ENCODE results near the gene SMG6. TPM values are rescaled to one million over a fixed set of nuclear protein-coding genes. Genes with fewer than 3 reads are reported as not detected.

SMG6 gene
- total and polyA plus RNA-seq, 2 of the 4 experiments (the other 2 are of a cell fraction): 16.3 to 30.3 TPM

GRCh38 chr17:2093349-2093748 is 210.2 kb downstream of the SMG6 start:
- no peak overlapping the region for H3K4me3 ChIP-seq (ENCODE audit: insufficient read depth, low read depth, low read length)
- peaks cover 18% of the 10 kb centered on the region for H3K4me1 ChIP-seq (ENCODE audit: control insufficient read depth, insufficient read depth, low read length)
- TF ChIP-seq, protein P1, sequence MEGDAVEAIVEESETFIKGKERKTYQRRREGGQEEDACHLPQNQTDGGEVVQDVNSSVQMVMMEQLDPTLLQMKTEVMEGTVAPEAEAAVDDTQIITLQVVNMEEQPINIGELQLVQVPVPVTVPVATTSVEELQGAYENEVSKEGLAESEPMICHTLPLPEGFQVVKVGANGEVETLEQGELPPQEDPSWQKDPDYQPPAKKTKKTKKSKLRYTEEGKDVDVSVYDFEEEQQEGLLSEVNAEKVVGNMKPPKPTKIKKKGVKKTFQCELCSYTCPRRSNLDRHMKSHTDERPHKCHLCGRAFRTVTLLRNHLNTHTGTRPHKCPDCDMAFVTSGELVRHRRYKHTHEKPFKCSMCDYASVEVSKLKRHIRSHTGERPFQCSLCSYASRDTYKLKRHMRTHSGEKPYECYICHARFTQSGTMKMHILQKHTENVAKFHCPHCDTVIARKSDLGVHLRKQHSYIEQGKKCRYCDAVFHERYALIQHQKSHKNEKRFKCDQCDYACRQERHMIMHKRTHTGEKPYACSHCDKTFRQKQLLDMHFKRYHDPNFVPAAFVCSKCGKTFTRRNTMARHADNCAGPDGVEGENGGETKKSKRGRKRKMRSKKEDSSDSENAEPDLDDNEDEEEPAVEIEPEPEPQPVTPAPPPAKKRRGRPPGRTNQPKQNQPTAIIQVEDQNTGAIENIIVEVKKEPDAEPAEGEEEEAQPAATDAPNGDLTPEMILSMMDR (conservative IDR thresholded peaks at IDR 0.05; ENCODE audit: low read depth, low read length): no peak
- TF ChIP-seq BHLHE40 (IDR thresholded peaks at IDR 0.05; ENCODE audit: low read depth, low read length): no peak
- POLR2A ChIA-PET (ENCODE audit: unreplicated experiment): interaction anchor here (0.6 kb wide), 2 partner anchors 10 to 12 kb away, joined by 3 read pairs; no protein-coding TSS in a partner anchor
- H3K4ac ChIP-seq (ENCODE audit: low read depth, low read length): no peak overlapping the region
- H3K9ac ChIP-seq (ENCODE audit: low read depth, low read length): no peak overlapping the region
- no peak overlapping the region for H3K18ac ChIP-seq (ENCODE audit: low read depth, low read length)
- H2BK20ac ChIP-seq (ENCODE audit: low read depth, low read length): no peak overlapping the region
- no peaks in the 10 kb centered on the region for H3K27me3 ChIP-seq (ENCODE audit: control insufficient read depth, insufficient read depth, low read length)
- no peak overlapping the region for H3K56ac ChIP-seq (ENCODE audit: extremely low read depth, insufficient read depth, low read length)
- no peak overlapping the region for H3K23ac ChIP-seq (ENCODE audit: low read depth, low read length)
- BruUV-seq (replicated peaks): no TSS peak
- CTCF ChIA-PET: interaction anchor here (2.7 kb wide), 1 partner anchor 151 kb away, joined by 22 read pairs; no protein-coding TSS in a partner anchor
- H4K20me1 ChIP-seq (ENCODE audit: insufficient read depth, low read length): no peaks in the 10 kb centered on the region; the same call in 1 of the 2 replicates
- no peak overlapping the region for H3K4me2 ChIP-seq (ENCODE audit: low read depth, low read length)
- in situ Hi-C loops (cut with MboI; ENCODE audit: low sequenced_read_pairs) (no loop called here), intact Hi-C loops (cut with micrococcal nuclease) (no loop called here), dilution Hi-C loops (cut with HindIII; ENCODE audit: low sequenced_read_pairs, unreplicated experiment) (no loop called here)
- H4K91ac ChIP-seq (ENCODE audit: insufficient read depth, low read depth, low read length): no peak overlapping the region
- DNase-seq: no peak
- no peak overlapping the region for H3K14ac ChIP-seq (replicated peaks; ENCODE audit: low read depth, low read length)
- no peak overlapping the region for H4K8ac ChIP-seq (ENCODE audit: low read depth in 2 of 2, low read length in 2 of 2)
- WGBS, 2 experiments (ENCODE audit: extremely low coverage in 2 of 2, insufficient read length in 1 of 2): 100% methylated on average over 1 of the region's 5 CpGs; no CpG with 5 or more reads in 1 of the 2 experiments
- no peak overlapping the region for H2AFZ ChIP-seq (replicated peaks; ENCODE audit: low read length, poor library complexity)
- no peak overlapping the region for H2BK120ac ChIP-seq (ENCODE audit: low read depth, low read length)
- H3K36me3 ChIP-seq (ENCODE audit: control insufficient read depth, insufficient read depth, low read length): no peaks in the 10 kb centered on the region; the same call in 1 of the 2 replicates
- no peak overlapping the region for H4K5ac ChIP-seq (ENCODE audit: low read depth, low read length)
- H2AK5ac ChIP-seq (ENCODE audit: low read depth, low read length): no peak overlapping the region
- no peak overlapping the region for H2BK15ac ChIP-seq (ENCODE audit: low read depth, low read length)
- ATAC-seq (ENCODE audit: low read depth): no peak
- no peaks in the 10 kb centered on the region for H3K9me3 ChIP-seq (ENCODE audit: control insufficient read depth, insufficient read depth, low read length)
- H3K27ac ChIP-seq (ENCODE audit: insufficient read depth, low read length): no peak overlapping the region
- no peak overlapping the region for H2AK9ac ChIP-seq (replicated peaks; ENCODE audit: low read depth, low read length, poor library complexity)
- no peak overlapping the region for H2BK5ac ChIP-seq (ENCODE audit: low read depth, low read length, poor library complexity, severe bottlenecking)
- H3K79me1 ChIP-seq (ENCODE audit: low read depth in 1 of 2, low read length in 2 of 2): peaks cover 17 to 73% of the 10 kb centered on the region in 2 experiments; a peak in 3 of 4 replicates
- H3K9me1 ChIP-seq (ENCODE audit: insufficient read depth, low read length): peaks cover 30% of the 10 kb centered on the region
